ENCODE measurements around the gene MSL1. TPM values are rescaled to one million over a fixed set of nuclear protein-coding genes. Genes with fewer than 3 reads are reported as not detected.
A peak's percentile ranks its signal among the peaks of the same experiment; 100 is the strongest.

The MSL1 gene
- total and polyA plus RNA-seq, 2 of the 13 experiments (the other 11 are each of a cell fraction or from before 2014, with no cell fraction given), result 63.8 to 88.5 TPM

GRCh38 chr17:40124279-40125141 is 2.7 kb downstream of the MSL1 start (continued):
- TF ChIP-seq ZNF710 (CRISPR knock-in tag; IDR thresholded peaks at IDR 0.05; ENCODE audit: borderline replicate concordance) (peak; percentile 72; the same call in 1 of the 2 replicates), CEBPB (IDR thresholded peaks at IDR 0.05; ENCODE audit: borderline replicate concordance, low read depth, low read length) (peak; percentile 74; the same call in 1 of the 2 replicates), HMG20B (CRISPR knock-in tag; conservative IDR thresholded peaks at IDR 0.05) (no peak), SOX5 (CRISPR knock-in tag; IDR thresholded peaks at IDR 0.05; ENCODE audit: borderline replicate concordance) (0 out of 2 replicates have a peak, but pooled peaks have one; percentile 31), FOXJ3 (CRISPR knock-in tag; IDR thresholded peaks at IDR 0.05; ENCODE audit: borderline replicate concordance) (peak; percentile 27; the same call in 1 of the 2 replicates), SETDB1 (CRISPR knock-in tag; IDR thresholded peaks at IDR 0.05; ENCODE audit: borderline replicate concordance) (no peak), GATAD2A (CRISPR knock-in tag; IDR thresholded peaks at IDR 0.05) (0 out of 2 replicates have a peak, but pooled peaks have one; percentile 7), ASH2L (IDR thresholded peaks at IDR 0.05; ENCODE audit: insufficient read length, low read depth, low read length) (no peak), YEATS2 (CRISPR knock-in tag; IDR thresholded peaks at IDR 0.05; ENCODE audit: borderline replicate concordance) (no peak), MBNL3 (CRISPR knock-in tag; conservative IDR thresholded peaks at IDR 0.05) (no peak), NR3C1 (CRISPR knock-in tag; IDR thresholded peaks at IDR 0.05) (no peak), SAP130 (CRISPR knock-in tag; IDR thresholded peaks at IDR 0.05; ENCODE audit: low read depth) (peak; percentile 8; the same call in 1 of the 2 replicates), GZF1 (CRISPR knock-in tag; IDR thresholded peaks at IDR 0.05) (peak; percentile 96), ZNF619 (CRISPR knock-in tag; IDR thresholded peaks at IDR 0.05) (0 out of 2 replicates have a peak, but pooled peaks have one; percentile 42), SALL2 (CRISPR knock-in tag; IDR thresholded peaks at IDR 0.05) (peak; percentile 22; the same call in 1 of the 2 replicates), RNF2 (conservative IDR thresholded peaks at IDR 0.05; ENCODE audit: low read depth) (no peak), NRL (CRISPR knock-in tag; IDR thresholded peaks at IDR 0.05; ENCODE audit: borderline replicate concordance) (no peak), GMEB2 (CRISPR knock-in tag; IDR thresholded peaks at IDR 0.05; ENCODE audit: low read depth) (no peak), ZC3H13 (CRISPR knock-in tag; IDR thresholded peaks at IDR 0.05) (no peak)
